HFFc6 (cell line): Measurements from ENCODE around the gene CYP3A5. TPM values are rescaled to one million over a fixed set of nuclear protein-coding genes. Genes with fewer than 3 reads are reported as not detected.
"Not testable (repeated sequence)": the region's sequence is repeated elsewhere in the genome, so short reads cannot be mapped to it uniquely, and the experiment has no call there.

ENCODE experiments used
- DNase-seq: peaks from one replicate; pipeline ENCODE4 v3.0.0-alpha.2; 2018
- H3K27ac Mint-ChIP-seq: 2 replicates; pipeline ENCODE4 v1.8.0; 2020; ENCODE audit warnings: mild to moderate bottlenecking, mixed read lengths
- H3K27me3 Mint-ChIP-seq: 2 replicates; pipeline ENCODE4 v1.8.0; 2021; ENCODE audit warnings: mild to moderate bottlenecking, moderate library complexity, mixed read lengths; ENCODE audit not compliant: insufficient read depth
- H3K36me3 Mint-ChIP-seq: 2 replicates; pipeline ENCODE4 v1.8.0; 2021; ENCODE audit warnings: low read depth, mixed read lengths
- H3K4me1 Mint-ChIP-seq: 2 replicates; pipeline ENCODE4 v1.8.0; 2020; ENCODE audit warnings: low read depth, mixed read lengths
- H3K4me3 Mint-ChIP-seq: 2 replicates; pipeline ENCODE4 v1.8.0; 2020; ENCODE audit warnings: mild to moderate bottlenecking, moderate library complexity, mixed read lengths
- H3K9me3 Mint-ChIP-seq: 2 replicates; pipeline ENCODE4 v1.8.0; 2020; ENCODE audit warnings: mild to moderate bottlenecking, mixed read lengths
- CTCF ChIP-seq: fragments of 200-600 bp; sonication (generic); IDR thresholded peaks from 2 replicates; pipeline ENCODE4 v1.5.0; 2021; ENCODE audit warnings: antibody characterized with exemption, mild to moderate bottlenecking
- long read RNA-seq: library from polyadenylated mRNA; unstranded; transcript quantifications from one replicate; pipeline ENCODE4 v2.0.0, GENCODE V29; 2019
- total RNA-seq, 6 experiments: library from RNA; stranded (reverse); fragmentation: NEBNext Ultra II Directional; extraction: Animal tissue kit (Norgen Biotek cat#: 25700); gene quantifications; 2 replicates in 1 of 6; 3 replicates in 5 of 6; pipeline ENCODE4 v1.2.3, GENCODE V29; 2021

Gene CYP3A5
- 1 to 10 TPM in 2 of 6 experiments, under 1 TPM in 4; 0.30 to 1.8 (median 0.48) TPM for total RNA-seq
- long read RNA-seq, partial matches to known transcripts: 1 of 4 reads
- long read RNA-seq, other reads (novel, unspliced or antisense): 1 of 4 reads

GRCh38 chr7:99679400-99680191 lies at the start of gene CYP3A5:
CYP3A5 (minus strand) TSS chr7:99679996; CDS start chr7:99679896, 100 bp downstream.
- H3K27me3 Mint-ChIP-seq: peaks cover 8% of the 10 kb centered on the region
- peak within 1 kb of the TSS; percentile 21; the same call in 1 of the 2 replicates for H3K4me3 Mint-ChIP-seq
- no peaks in the 10 kb centered on the region; the same call in 1 of the 2 replicates for H3K36me3 Mint-ChIP-seq
- H3K9me3 Mint-ChIP-seq: no peaks in the 10 kb centered on the region; the same call in 1 of the 2 replicates
- no peak within 1 kb of the TSS; the same call in 1 of the 2 replicates for H3K27ac Mint-ChIP-seq
- no peak for TF ChIP-seq CTCF
- DNase-seq: peak; percentile 45
- H3K4me1 Mint-ChIP-seq: peaks cover 25% of the 10 kb centered on the region; the same call in 1 of the 2 replicates

GRCh38 chr7:99728615-99729014 lies 48.8 kb upstream of the CYP3A5 start:
- Mint-ChIP-seq H3K27me3 (peaks cover 20% of the 10 kb centered on the region), H3K4me3 (no peak overlapping the region), H3K36me3 (no peaks in the 10 kb centered on the region), H3K27ac (no peak overlapping the region), H3K4me1 (no peaks in the 10 kb centered on the region), H3K9me3 (no peaks in the 10 kb centered on the region)
- no peak for TF ChIP-seq CTCF
- DNase-seq: no peak

GRCh38 chr7:99723201-99723600 lies 43.4 kb upstream of the CYP3A5 start:
- H3K27ac Mint-ChIP-seq, H3K9me3 Mint-ChIP-seq, H3K4me1 Mint-ChIP-seq, H3K4me3 Mint-ChIP-seq, H3K36me3 Mint-ChIP-seq, DNase-seq: not testable (repeated sequence)
- peaks cover 32% of the 10 kb centered on the region for H3K27me3 Mint-ChIP-seq

- Mint-ChIP-seq H3K27me3 (peaks cover 36% of the 10 kb centered on the region), H3K4me1 (no peaks in the 10 kb centered on the region), H3K27ac (no peak overlapping the region), H3K36me3 (no peaks in the 10 kb centered on the region), H3K9me3 (no peaks in the 10 kb centered on the region; the same call in 1 of the 2 replicates), H3K4me3 (no peak overlapping the region)
- no peak for TF ChIP-seq CTCF
- no peak for DNase-seq
These were observed 41.2 kb upstream of the CYP3A5 start for GRCh38 chr7:99720800-99721595.

GRCh38 chr7:99719996-99720769 lies 40.4 kb upstream of the CYP3A5 start:
- H3K9me3 Mint-ChIP-seq: no peaks in the 10 kb centered on the region; the same call in 1 of the 2 replicates

More at GRCh38 chr7:99719996-99720769, 40.4 kb upstream of the CYP3A5 start:
- no peak for DNase-seq
- no peaks in the 10 kb centered on the region for H3K4me1 Mint-ChIP-seq
- TF ChIP-seq CTCF: no peak
- H3K27ac Mint-ChIP-seq: no peak overlapping the region
- H3K4me3 Mint-ChIP-seq: no peak overlapping the region
- peaks cover 34% of the 10 kb centered on the region for H3K27me3 Mint-ChIP-seq
- no peaks in the 10 kb centered on the region for H3K36me3 Mint-ChIP-seq
